ENCODE results near the gene TMEM147.
A peak's percentile ranks its signal among the peaks of the same experiment; 100 is the strongest.

TMEM147 gene

GRCh38 chr19:35502751-35503150 lies 42.7 kb upstream of the TMEM147 start:
- TF ChIP-seq CTCF (IDR thresholded peaks at IDR 0.05; ENCODE audit: insufficient read depth, missing control alignments), result no peak
- FAIRE-seq, result no peak
- no peak for DNase-seq (ENCODE audit: insufficient read length, low spot score)

- no peak for TF ChIP-seq CTCF (IDR thresholded peaks at IDR 0.05; ENCODE audit: insufficient read depth, missing control alignments)
- FAIRE-seq, result no peak
- DNase-seq (ENCODE audit: insufficient read length, low spot score), result no peak
These were observed 39.4 kb upstream of the TMEM147 start for GRCh38 chr19:35506011-35506410.

GRCh38 chr19:35507561-35507960 lies 37.9 kb upstream of the TMEM147 start:
- FAIRE-seq, result no peak
- no peak for DNase-seq (ENCODE audit: insufficient read length, low spot score)
- TF ChIP-seq CTCF (IDR thresholded peaks at IDR 0.05; ENCODE audit: insufficient read depth, missing control alignments), result no peak

GRCh38 chr19:35508129-35508528 lies 37.3 kb upstream of the TMEM147 start:
- no peak for TF ChIP-seq CTCF (IDR thresholded peaks at IDR 0.05; ENCODE audit: insufficient read depth, missing control alignments)
- DNase-seq (ENCODE audit: insufficient read length, low spot score), result no peak
- no peak for FAIRE-seq

- DNase-seq (ENCODE audit: insufficient read length, low spot score) (no peak), FAIRE-seq (no peak)
- no peak for TF ChIP-seq CTCF (IDR thresholded peaks at IDR 0.05; ENCODE audit: insufficient read depth, missing control alignments)
These were observed 36.3 kb upstream of the TMEM147 start for GRCh38 chr19:35509018-35509652.

- DNase-seq (ENCODE audit: insufficient read length, low spot score), result peak; percentile 89
- TF ChIP-seq CTCF (IDR thresholded peaks at IDR 0.05; ENCODE audit: insufficient read depth, missing control alignments), result peak; percentile 66
- FAIRE-seq, result no peak
These were observed 35.4 kb upstream of the TMEM147 start for GRCh38 chr19:35509861-35510625.

GRCh38 chr19:35510626-35510964 lies 34.8 kb upstream of the TMEM147 start:
- no peak for DNase-seq (ENCODE audit: insufficient read length, low spot score)
- no peak for TF ChIP-seq CTCF (IDR thresholded peaks at IDR 0.05; ENCODE audit: insufficient read depth, missing control alignments)
- FAIRE-seq, result no peak
